GM19372 (cell line): Measurements from ENCODE around the gene PLD4.
A peak's percentile ranks its signal among the peaks of the same experiment; 100 is the strongest.

ENCODE experiments used
- ATAC-seq: cut with Tn5 transposase; IDR thresholded peaks from one replicate; pipeline ENCODE4 v1.9.1; 2021; ENCODE audit warnings: mild to moderate bottlenecking, low read depth, moderate library complexity; ENCODE audit not compliant: unreplicated experiment

PLD4 gene

GRCh38 chr14:104927432-104927816 lies 2.7 kb downstream of the PLD4 start:
- no peak for ATAC-seq

- ATAC-seq = no peak
Measured at GRCh38 chr14:104927901-104928300, 3.2 kb downstream of the PLD4 start.

- no peak for ATAC-seq
Measured at GRCh38 chr14:104928391-104929133, 3.9 kb downstream of the PLD4 start.

- no peak for ATAC-seq
Measured at GRCh38 chr14:104929268-104930230, 4.9 kb downstream of the PLD4 start.

- no peak for ATAC-seq
Measured at GRCh38 chr14:104930526-104931303, 6.0 kb downstream of the PLD4 start.

GRCh38 chr14:104931304-104931770 lies 6.7 kb downstream of the PLD4 start:
- no peak for ATAC-seq

- ATAC-seq = no peak
Measured at GRCh38 chr14:104931771-104932675, 7.3 kb downstream of the PLD4 start.

- peak; percentile 62 for ATAC-seq
Measured at GRCh38 chr14:104932676-104933631, 8.3 kb downstream of the PLD4 start.

GRCh38 chr14:104933746-104934733 lies 9.4 kb downstream of the PLD4 start:
- no peak for ATAC-seq

- ATAC-seq = no peak
Measured at GRCh38 chr14:104935026-104935650, 10.5 kb downstream of the PLD4 start.

GRCh38 chr14:104935955-104936354 lies 11.3 kb downstream of the PLD4 start:
- no peak for ATAC-seq

GRCh38 chr14:104936361-104937155 lies 11.9 kb downstream of the PLD4 start:
- ATAC-seq = no peak

GRCh38 chr14:104937161-104937560 lies 12.5 kb downstream of the PLD4 start:
- no peak for ATAC-seq

GRCh38 chr14:104937694-104938365 lies 13.2 kb downstream of the PLD4 start:
- no peak for ATAC-seq

GRCh38 chr14:104938436-104938835 lies 13.8 kb downstream of the PLD4 start:
- no peak for ATAC-seq

GRCh38 chr14:104938960-104939359 lies 14.3 kb downstream of the PLD4 start:
- ATAC-seq = no peak
